Activated B cell treated with CpG ODN at 0.5 μM for 24 hours (primary cell): ENCODE data around the gene IFFO2. TPM values are rescaled to one million over a fixed set of nuclear protein-coding genes. Genes with fewer than 3 reads are reported as not detected.

ENCODE experiments used
- ATAC-seq: fragments of 200-7000 bp; cut with Tn5 transposase; one replicate; pipeline ENCODE4 v1.10.0; 2021; ENCODE audit warnings: low read depth, mild to moderate bottlenecking, moderate library complexity
- CTCF ChIA-PET: fragments of 350-600 bp; sonication (Branson Sonifier 250); formaldehyde crosslinking; loops from one replicate; lab custom pipeline; 2021; ENCODE audit warnings: antibody characterized with exemption; lab: Charles Lee
- POLR2A ChIA-PET: fragments of 350-600 bp; sonication (Branson Sonifier 250); formaldehyde crosslinking; loops from one replicate; lab custom pipeline; 2021; ENCODE audit warnings: antibody characterized with exemption; lab: Charles Lee
- DNase-seq: peaks from one replicate; pipeline ENCODE4 v3.0.0; 2022
- H3K27ac Mint-ChIP-seq: one replicate; pipeline ENCODE4 v1.8.0; 2020; ENCODE audit warnings: mixed read lengths
- H3K27me3 Mint-ChIP-seq: one replicate; pipeline ENCODE4 v1.8.0; 2021; ENCODE audit warnings: mixed read lengths
- H3K36me3 Mint-ChIP-seq: one replicate; pipeline ENCODE4 v1.8.0; 2021; ENCODE audit warnings: low read depth, mixed read lengths
- H3K4me1 Mint-ChIP-seq: one replicate; pipeline ENCODE4 v1.8.0; 2021; ENCODE audit warnings: mixed read lengths
- H3K4me3 Mint-ChIP-seq: one replicate; pipeline ENCODE4 v1.8.0; 2020; ENCODE audit warnings: mild to moderate bottlenecking, mixed read lengths
- H3K9me3 Mint-ChIP-seq: one replicate; pipeline ENCODE4 v1.8.0; 2020; ENCODE audit warnings: mixed read lengths
- CTCF ChIP-seq: fragments of 200-600 bp; IDR thresholded peaks from one replicate; pipeline ENCODE4 v1.8.0; 2022; ENCODE audit warnings: antibody characterized with exemption, mild to moderate bottlenecking
- intact Hi-C: fragments of 100-400 bp; cut with micrococcal nuclease; formaldehyde crosslinking; loops from one replicate; pipeline ENCODE4 v1.15.1; 2024
- total RNA-seq: library from RNA; stranded (reverse); gene quantifications from 2 replicates; pipeline ENCODE4 v1.2.3, GENCODE V29; 2022

The IFFO2 gene
- total RNA-seq, 1 donor from 2014 or later: 13.0 TPM

GRCh38 chr1:18936814-18937481, 19.5 kb downstream of the IFFO2 start:
- H3K9me3 Mint-ChIP-seq: no peaks in the 10 kb centered on the region
- TF ChIP-seq CTCF: no peak
- CTCF ChIA-PET: interaction anchor here (1.1 kb wide), 1 partner anchor 13 kb away, joined by 3 read pairs; no protein-coding TSS in a partner anchor
- H3K4me1 Mint-ChIP-seq: peaks cover 36% of the 10 kb centered on the region
- H3K27ac Mint-ChIP-seq: no peak overlapping the region
- DNase-seq (no peak), ATAC-seq (no peak)
- H3K4me3 Mint-ChIP-seq: no peak overlapping the region
- intact Hi-C loops: no loop called here
- H3K36me3 Mint-ChIP-seq: no peaks in the 10 kb centered on the region
- H3K27me3 Mint-ChIP-seq: no peaks in the 10 kb centered on the region
- POLR2A ChIA-PET: interaction anchor here (0.6 to 1.0 kb wide), 2 partner anchors 15 to 315 kb away, joined by 3 to 5 read pairs; partner anchors contain the start of gene MRTO4

GRCh38 chr1:18936471-18936813, 20.0 kb downstream of the IFFO2 start:
- no peaks in the 10 kb centered on the region for H3K36me3 Mint-ChIP-seq
- H3K27ac Mint-ChIP-seq: no peak overlapping the region
- H3K4me3 Mint-ChIP-seq: no peak overlapping the region
- intact Hi-C loops: no loop called here
- H3K4me1 Mint-ChIP-seq: peaks cover 39% of the 10 kb centered on the region
- no peak for TF ChIP-seq CTCF
- ATAC-seq: no peak
- H3K9me3 Mint-ChIP-seq: no peaks in the 10 kb centered on the region
- no peak for DNase-seq
- POLR2A ChIA-PET: no interaction called here
- CTCF ChIA-PET: no interaction called here
- H3K27me3 Mint-ChIP-seq: no peaks in the 10 kb centered on the region

GRCh38 chr1:18934205-18935000, 22.1 kb downstream of the IFFO2 start:
- ChIA-PET CTCF (no interaction called here), POLR2A (no interaction called here)
- Mint-ChIP-seq H3K36me3 (no peaks in the 10 kb centered on the region), H3K27me3 (no peaks in the 10 kb centered on the region), H3K4me1 (peaks cover 49% of the 10 kb centered on the region), H3K9me3 (no peaks in the 10 kb centered on the region), H3K4me3 (no peak overlapping the region), H3K27ac (no peak overlapping the region)
- DNase-seq (no peak), ATAC-seq (no peak)
- TF ChIP-seq CTCF: no peak
- intact Hi-C loops: no loop called here

GRCh38 chr1:18932879-18933278, 23.6 kb downstream of the IFFO2 start:
- Mint-ChIP-seq H3K4me1 (peaks cover 53% of the 10 kb centered on the region), H3K9me3 (no peaks in the 10 kb centered on the region), H3K36me3 (no peaks in the 10 kb centered on the region), H3K27ac (no peak overlapping the region), H3K4me3 (no peak overlapping the region), H3K27me3 (no peaks in the 10 kb centered on the region)
- DNase-seq (no peak), ATAC-seq (no peak)
- TF ChIP-seq CTCF: no peak
- POLR2A ChIA-PET: no interaction called here
- intact Hi-C loops: no loop called here
- CTCF ChIA-PET: no interaction called here

GRCh38 chr1:18932387-18932786, 24.1 kb downstream of the IFFO2 start:
- Mint-ChIP-seq H3K36me3 (no peaks in the 10 kb centered on the region), H3K27ac (no peak overlapping the region), H3K27me3 (no peaks in the 10 kb centered on the region), H3K4me1 (peaks cover 57% of the 10 kb centered on the region), H3K9me3 (no peaks in the 10 kb centered on the region), H3K4me3 (no peak overlapping the region)
- DNase-seq: no peak
- ChIA-PET POLR2A (interaction anchor here (0.5 kb wide), 1 partner anchor 1494 kb away, joined by 3 read pairs; no protein-coding TSS in a partner anchor), CTCF (interaction anchor here (0.6 kb wide), 1 partner anchor 19 kb away, joined by 3 read pairs; no protein-coding TSS in a partner anchor)
- no peak for TF ChIP-seq CTCF
- ATAC-seq: no peak
- intact Hi-C loops: no loop called here
